Suprapubic skin (tissue), 4 donors: ENCODE data around the gene PACSIN2.

ENCODE experiments used
- EP300 ChIP-seq: sonication (generic); formaldehyde crosslinking; IDR thresholded peaks from one replicate; pipeline ENCODE4 v1.6.1; 2017; ENCODE audit warnings: antibody characterized with exemption
- POLR2A ChIP-seq, 2 donors: fragments of 450-650 bp; IDR thresholded peaks; one replicate each; pipeline ENCODE4 v1.6.1; 2017; ENCODE audit warnings: antibody characterized with exemption in 2 of 2, mild to moderate bottlenecking in 2 of 2, moderate library complexity in 2 of 2
- POLR2AphosphoS5 ChIP-seq, 3 donors: sonication (generic); formaldehyde crosslinking; IDR thresholded peaks; one replicate each; pipeline ENCODE4 v1.6.1; 2017; ENCODE audit warnings: antibody characterized with exemption in 3 of 3
- TF ChIP-seq, protein P1 (sequence below), 2 donors: fragments of 200-600 bp in 1 of 2; fragments of 450-650 bp in 1 of 2; sonication (generic) in 1 of 2; IDR thresholded peaks; one replicate each; pipeline ENCODE4 v1.5.1; 2016 to 2019; ENCODE audit warnings: antibody characterized with exemption in 2 of 2, mild to moderate bottlenecking in 1 of 2, moderate library complexity in 1 of 2

DNA sequence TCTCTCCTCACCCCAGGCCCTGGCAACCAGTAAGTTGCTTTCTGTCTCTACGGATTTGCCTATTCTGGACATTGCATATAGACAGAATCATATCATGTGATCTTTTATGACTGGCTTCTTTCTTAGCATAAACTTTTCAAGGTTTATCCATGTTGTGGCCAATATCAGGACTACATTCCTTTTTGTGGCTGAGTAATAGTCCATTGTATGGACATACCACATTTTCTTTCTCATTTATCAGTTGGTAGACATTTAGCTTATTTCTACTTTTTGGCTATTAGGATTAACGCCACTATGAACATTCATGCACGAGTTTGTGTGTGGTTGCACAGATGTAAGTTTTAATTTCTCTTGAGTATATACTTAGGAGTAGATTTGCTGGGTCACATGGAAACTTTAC, 193.6 kb downstream of the PACSIN2 start:
- TF ChIP-seq POLR2A (IDR thresholded peaks at IDR 0.05) (no peak), EP300 (no peak), POLR2AphosphoS5 (IDR thresholded peaks at IDR 0.05) (no peak)
- TF ChIP-seq, protein P1, sequence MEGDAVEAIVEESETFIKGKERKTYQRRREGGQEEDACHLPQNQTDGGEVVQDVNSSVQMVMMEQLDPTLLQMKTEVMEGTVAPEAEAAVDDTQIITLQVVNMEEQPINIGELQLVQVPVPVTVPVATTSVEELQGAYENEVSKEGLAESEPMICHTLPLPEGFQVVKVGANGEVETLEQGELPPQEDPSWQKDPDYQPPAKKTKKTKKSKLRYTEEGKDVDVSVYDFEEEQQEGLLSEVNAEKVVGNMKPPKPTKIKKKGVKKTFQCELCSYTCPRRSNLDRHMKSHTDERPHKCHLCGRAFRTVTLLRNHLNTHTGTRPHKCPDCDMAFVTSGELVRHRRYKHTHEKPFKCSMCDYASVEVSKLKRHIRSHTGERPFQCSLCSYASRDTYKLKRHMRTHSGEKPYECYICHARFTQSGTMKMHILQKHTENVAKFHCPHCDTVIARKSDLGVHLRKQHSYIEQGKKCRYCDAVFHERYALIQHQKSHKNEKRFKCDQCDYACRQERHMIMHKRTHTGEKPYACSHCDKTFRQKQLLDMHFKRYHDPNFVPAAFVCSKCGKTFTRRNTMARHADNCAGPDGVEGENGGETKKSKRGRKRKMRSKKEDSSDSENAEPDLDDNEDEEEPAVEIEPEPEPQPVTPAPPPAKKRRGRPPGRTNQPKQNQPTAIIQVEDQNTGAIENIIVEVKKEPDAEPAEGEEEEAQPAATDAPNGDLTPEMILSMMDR (IDR thresholded peaks at IDR 0.05) = no peak
